Nephron (organoid): ENCODE data around the gene IDE.
"Not testable (repeated sequence)": the region's sequence is repeated elsewhere in the genome, so short reads cannot be mapped to it uniquely, and the experiment has no call there.

ENCODE experiments used
- H3K27ac Mint-ChIP-seq, 3 experiments: 2 replicates each; pipeline ENCODE4 v1.8.0; 2020; ENCODE audit warnings: mixed read lengths in 3 of 3, mild to moderate bottlenecking in 2 of 3, moderate library complexity in 1 of 3
- H3K27me3 Mint-ChIP-seq: 2 replicates; pipeline ENCODE4 v1.8.0; 2021; ENCODE audit warnings: low read depth, mild to moderate bottlenecking, moderate library complexity, mixed read lengths
- H3K36me3 Mint-ChIP-seq: 2 replicates; pipeline ENCODE4 v1.8.0; 2020; ENCODE audit warnings: low read depth, mixed read lengths
- H3K4me1 Mint-ChIP-seq: 2 replicates; pipeline ENCODE4 v1.8.0; 2020; ENCODE audit warnings: mixed read lengths
- H3K4me3 Mint-ChIP-seq, 3 experiments: 2 replicates each; pipeline ENCODE4 v1.8.0; 2020; ENCODE audit warnings: mild to moderate bottlenecking in 3 of 3, mixed read lengths in 3 of 3, moderate library complexity in 2 of 3
- H3K9me3 Mint-ChIP-seq: 2 replicates; pipeline ENCODE4 v1.8.0; 2020; ENCODE audit warnings: mixed read lengths
- TF ChIP-seq, protein P1 (sequence below), 3 experiments: fragments of 200-600 bp; sonication (generic); IDR thresholded peaks; one replicate each; pipeline ENCODE4 v1.5.0; 2021; ENCODE audit warnings: antibody characterized with exemption in 3 of 3; ENCODE audit not compliant: unreplicated experiment in 3 of 3

Gene IDE

DNA sequence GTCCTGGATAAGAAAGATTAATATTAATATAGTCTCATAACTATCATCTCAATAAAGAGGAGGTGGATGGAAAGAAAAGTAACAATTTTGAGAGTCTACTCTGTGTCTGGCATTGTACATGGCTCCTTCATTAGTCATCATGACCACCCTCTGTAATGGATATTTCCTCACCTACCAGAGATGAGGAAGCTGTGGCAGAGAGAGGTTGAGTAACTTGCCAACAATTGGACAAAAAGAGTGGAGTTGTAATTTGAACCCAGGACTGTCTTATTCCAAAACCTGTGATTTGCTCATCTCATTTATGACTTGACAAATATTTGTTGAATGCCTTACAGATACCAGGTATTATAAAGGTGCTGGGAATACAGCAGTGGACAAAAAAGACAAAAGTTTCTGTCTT is 2.1 kb upstream of the IDE start:
- Mint-ChIP-seq H3K4me3 (peak overlapping the region in 1 of 3 experiments; percentile 46), H3K27ac (no peak overlapping the region), H3K4me1 (peaks cover 24% of the 10 kb centered on the region), H3K36me3 (no peaks in the 10 kb centered on the region), H3K9me3 (no peaks in the 10 kb centered on the region), H3K27me3 (no peaks in the 10 kb centered on the region)
- TF ChIP-seq, protein P1, sequence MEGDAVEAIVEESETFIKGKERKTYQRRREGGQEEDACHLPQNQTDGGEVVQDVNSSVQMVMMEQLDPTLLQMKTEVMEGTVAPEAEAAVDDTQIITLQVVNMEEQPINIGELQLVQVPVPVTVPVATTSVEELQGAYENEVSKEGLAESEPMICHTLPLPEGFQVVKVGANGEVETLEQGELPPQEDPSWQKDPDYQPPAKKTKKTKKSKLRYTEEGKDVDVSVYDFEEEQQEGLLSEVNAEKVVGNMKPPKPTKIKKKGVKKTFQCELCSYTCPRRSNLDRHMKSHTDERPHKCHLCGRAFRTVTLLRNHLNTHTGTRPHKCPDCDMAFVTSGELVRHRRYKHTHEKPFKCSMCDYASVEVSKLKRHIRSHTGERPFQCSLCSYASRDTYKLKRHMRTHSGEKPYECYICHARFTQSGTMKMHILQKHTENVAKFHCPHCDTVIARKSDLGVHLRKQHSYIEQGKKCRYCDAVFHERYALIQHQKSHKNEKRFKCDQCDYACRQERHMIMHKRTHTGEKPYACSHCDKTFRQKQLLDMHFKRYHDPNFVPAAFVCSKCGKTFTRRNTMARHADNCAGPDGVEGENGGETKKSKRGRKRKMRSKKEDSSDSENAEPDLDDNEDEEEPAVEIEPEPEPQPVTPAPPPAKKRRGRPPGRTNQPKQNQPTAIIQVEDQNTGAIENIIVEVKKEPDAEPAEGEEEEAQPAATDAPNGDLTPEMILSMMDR (IDR thresholded peaks at IDR 0.05; ENCODE audit: unreplicated experiment in 3 of 3): no peak

DNA sequence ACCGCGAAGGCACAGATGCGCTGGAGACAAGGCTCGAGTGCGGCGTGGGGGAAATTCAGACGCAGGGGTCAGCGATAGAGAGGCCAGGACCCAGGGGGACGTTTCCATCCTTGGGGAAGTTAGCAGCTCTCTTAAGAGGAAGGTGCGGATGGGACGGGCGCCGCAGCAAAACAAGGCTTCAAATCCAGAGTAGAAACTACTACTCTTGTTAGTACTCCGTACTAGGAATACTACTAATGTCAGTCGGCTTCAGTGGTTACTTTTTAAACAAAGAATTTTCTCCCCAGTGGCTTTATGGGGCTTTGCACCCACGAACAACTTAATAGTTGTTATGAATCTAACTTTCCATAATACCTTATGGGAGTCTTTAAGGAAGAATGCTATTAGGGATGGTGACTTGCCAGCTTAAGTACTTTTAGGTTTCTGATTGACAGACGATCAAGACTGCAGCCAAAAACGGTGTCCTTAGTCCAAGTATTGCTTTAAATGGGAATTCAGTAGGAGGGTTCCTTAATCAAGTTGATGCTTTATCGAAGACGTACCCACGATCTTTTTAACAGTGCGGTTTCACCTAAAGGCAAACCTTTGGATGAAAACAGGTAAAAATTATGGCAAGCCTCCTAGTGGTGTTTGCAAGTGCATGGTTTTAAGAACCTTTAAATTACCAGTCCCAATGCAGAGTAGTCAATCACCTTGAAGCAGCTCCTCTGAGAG is 812 bp upstream of the IDE start:
- H3K27ac Mint-ChIP-seq: peak overlapping the region; percentile 89 to 96 (median 96)
- peak overlapping the region; percentile 76 to 89 (median 79) for H3K4me3 Mint-ChIP-seq
- no peaks in the 10 kb centered on the region for H3K9me3 Mint-ChIP-seq
- no peaks in the 10 kb centered on the region for H3K36me3 Mint-ChIP-seq
- TF ChIP-seq, protein P1 (IDR thresholded peaks at IDR 0.05; ENCODE audit: unreplicated experiment in 3 of 3): peak in 2 of 3 experiments; percentile 13 to 51
- peaks cover 24% of the 10 kb centered on the region for H3K4me1 Mint-ChIP-seq
- no peaks in the 10 kb centered on the region for H3K27me3 Mint-ChIP-seq

DNA sequence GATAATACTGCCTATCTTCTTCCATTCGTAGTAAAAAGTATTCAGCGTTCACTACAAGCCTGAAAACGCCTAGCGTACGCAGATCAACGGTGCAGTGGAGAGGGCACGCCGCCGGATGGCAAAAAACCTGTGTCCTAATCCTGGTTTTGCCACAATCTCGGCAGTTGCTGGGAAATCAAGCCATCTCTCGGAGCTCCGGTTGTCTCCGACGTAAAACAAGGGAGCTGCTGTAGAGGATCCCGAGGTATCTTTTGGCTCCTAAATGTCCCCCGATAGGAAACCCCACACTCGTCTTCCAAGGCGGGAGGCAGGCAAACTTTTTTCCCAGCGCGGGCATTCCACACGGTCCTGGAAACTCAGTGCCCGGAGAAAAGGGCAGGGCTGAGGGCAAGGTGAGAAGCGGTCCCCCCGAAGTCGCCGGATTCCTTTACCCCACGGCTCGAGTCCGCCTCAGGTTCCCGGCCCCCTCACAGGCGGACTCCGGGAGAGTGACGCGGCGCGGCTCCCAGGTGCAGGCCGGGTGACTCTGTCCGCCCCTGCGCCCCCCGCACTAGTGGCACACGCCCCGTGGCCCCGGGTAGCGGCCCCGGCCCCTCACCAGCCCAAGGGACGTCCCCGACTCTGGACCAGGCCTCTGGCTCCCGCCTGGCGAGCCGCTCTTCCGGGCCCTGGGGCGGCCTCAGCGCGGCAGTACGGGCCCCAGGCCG is 649 bp downstream of the IDE start:
- peak overlapping the region; percentile 11 to 96 (median 96) for H3K27ac Mint-ChIP-seq
- H3K9me3 Mint-ChIP-seq: no peaks in the 10 kb centered on the region
- no peaks in the 10 kb centered on the region for H3K27me3 Mint-ChIP-seq
- peaks cover 4% of the 10 kb centered on the region for H3K36me3 Mint-ChIP-seq
- TF ChIP-seq, protein P1 (IDR thresholded peaks at IDR 0.05; ENCODE audit: unreplicated experiment in 3 of 3): no peak
- H3K4me3 Mint-ChIP-seq: peak overlapping the region; percentile 76 to 89 (median 79)
- H3K4me1 Mint-ChIP-seq: peaks cover 24% of the 10 kb centered on the region

DNA sequence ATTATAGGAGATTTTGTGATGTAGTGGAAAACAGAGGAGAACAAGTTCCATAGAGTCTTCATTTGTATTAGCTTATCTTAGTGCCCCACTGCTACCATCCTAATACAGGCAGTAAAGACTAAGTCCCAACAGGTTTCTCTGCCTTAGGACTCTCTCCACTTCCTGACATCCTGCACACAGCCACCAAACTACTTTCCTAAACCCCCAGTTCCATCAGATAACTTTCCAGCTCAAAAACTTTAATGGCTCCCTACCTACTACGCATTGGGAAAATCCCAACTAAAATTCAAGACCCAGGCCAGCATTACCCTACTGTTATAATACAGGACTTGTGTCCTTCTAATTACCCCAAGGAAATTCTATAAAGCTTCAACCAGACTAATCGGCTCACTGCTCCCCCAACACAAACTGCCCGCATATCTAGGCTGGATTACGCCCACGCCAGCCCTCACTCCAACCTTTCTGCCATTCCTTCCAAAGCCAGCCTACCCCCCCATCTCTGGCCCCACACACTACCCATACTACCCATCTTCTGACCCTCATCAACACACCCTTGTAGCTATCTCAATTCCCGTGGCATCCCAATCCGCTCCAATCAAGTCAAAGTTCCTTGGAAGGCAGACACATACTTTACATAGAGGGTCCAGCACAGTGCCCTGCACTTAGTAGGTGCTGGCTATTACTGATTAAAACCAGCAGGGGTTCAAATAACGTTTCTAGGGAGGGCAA is 1.4 kb downstream of the IDE start:
- TF ChIP-seq, protein P1 (IDR thresholded peaks at IDR 0.05; ENCODE audit: unreplicated experiment in 3 of 3): no peak
- no peaks in the 10 kb centered on the region for H3K9me3 Mint-ChIP-seq
- H3K36me3 Mint-ChIP-seq: peaks cover 8% of the 10 kb centered on the region
- H3K27ac Mint-ChIP-seq: peak overlapping the region; percentile 11 to 33 (median 27)
- H3K27me3 Mint-ChIP-seq: no peaks in the 10 kb centered on the region
- H3K4me1 Mint-ChIP-seq: peaks cover 24% of the 10 kb centered on the region
- H3K4me3 Mint-ChIP-seq: peak overlapping the region; percentile 76 to 89 (median 79)

DNA sequence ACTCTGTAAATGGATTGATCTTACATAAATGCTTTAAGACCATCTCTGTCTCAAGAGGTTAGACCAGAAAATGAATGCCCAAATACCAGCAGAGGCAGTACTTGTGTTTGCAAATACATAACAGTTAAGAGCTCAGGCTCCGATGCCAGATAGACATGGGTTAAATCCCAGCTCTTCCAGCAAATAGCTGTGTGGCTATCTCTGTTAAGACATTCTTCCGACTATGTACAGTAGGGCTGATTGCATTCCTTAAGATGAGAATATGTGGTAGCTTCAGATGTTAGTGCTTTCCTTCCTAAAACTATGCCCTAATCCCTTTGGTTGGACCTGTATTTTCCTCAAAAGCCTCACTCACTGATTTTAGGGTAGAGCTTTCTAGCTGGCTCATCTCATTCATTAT is 2.2 kb downstream of the IDE start:
- TF ChIP-seq, protein P1 (IDR thresholded peaks at IDR 0.05; ENCODE audit: unreplicated experiment in 3 of 3): no peak
- no peaks in the 10 kb centered on the region for H3K27me3 Mint-ChIP-seq
- H3K4me1 Mint-ChIP-seq: peaks cover 24% of the 10 kb centered on the region
- no peak overlapping the region for H3K27ac Mint-ChIP-seq
- H3K4me3 Mint-ChIP-seq: peak overlapping the region; percentile 76 to 89 (median 79)
- H3K36me3 Mint-ChIP-seq: peaks cover 12% of the 10 kb centered on the region
- no peaks in the 10 kb centered on the region for H3K9me3 Mint-ChIP-seq

DNA sequence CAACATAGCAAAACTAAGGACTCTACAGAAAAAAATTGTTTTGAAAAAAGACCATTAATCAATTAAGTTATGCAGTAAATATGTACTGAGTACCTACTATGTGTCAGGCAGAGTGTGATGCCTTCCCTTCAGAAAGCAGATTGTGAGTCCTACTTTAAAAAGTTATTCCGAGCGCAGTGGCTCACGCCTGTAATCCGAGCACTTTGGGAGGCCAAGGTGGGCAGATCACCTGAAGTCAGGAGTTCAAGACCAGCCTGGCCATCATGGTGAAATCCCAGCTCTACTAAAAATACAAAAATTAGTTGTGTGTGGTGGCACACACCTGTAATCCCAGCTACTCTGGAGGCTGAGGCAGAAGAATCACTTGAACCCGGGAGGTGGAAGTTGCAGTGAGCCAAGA is 4.2 kb downstream of the IDE start:
- not testable (repeated sequence) for H3K27ac Mint-ChIP-seq, H3K4me3 Mint-ChIP-seq, H3K9me3 Mint-ChIP-seq, H3K27me3 Mint-ChIP-seq
- Mint-ChIP-seq H3K36me3 (peaks cover 22% of the 10 kb centered on the region), H3K4me1 (peaks cover 19% of the 10 kb centered on the region)
